Measurements from ENCODE around the gene NHERF1.

NHERF1 gene

DNA sequence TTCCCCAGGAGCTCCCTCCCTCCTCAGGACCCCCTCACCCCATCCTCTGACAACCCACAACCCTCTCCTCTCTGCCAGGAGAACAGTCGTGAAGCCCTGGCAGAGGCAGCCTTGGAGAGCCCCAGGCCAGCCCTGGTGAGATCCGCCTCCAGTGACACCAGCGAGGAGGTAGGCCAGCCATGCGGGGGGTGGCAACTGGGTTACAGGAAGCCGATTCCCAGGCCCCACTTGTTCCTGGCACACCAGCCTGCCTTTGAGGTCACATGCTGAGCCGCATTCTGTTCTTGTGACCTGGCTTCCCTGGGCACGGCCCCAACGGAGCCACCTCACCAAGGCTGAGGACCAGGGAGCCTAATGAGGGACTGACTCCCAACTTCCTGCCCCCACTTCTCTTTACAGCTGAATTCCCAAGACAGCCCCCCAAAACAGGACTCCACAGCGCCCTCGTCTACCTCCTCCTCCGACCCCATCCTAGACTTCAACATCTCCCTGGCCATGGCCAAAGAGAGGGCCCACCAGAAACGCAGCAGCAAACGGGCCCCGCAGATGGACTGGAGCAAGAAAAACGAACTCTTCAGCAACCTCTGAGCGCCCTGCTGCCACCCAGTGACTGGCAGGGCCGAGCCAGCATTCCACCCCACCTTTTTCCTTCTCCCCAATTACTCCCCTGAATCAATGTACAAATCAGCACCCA lies 19.8 kb downstream of the NHERF1 start:
- no peak for DNase-seq (ENCODE audit: low spot score)

GRCh38 chr17:74768763-74769114 lies 20.3 kb downstream of the NHERF1 start:
- DNase-seq (ENCODE audit: low spot score): no peak

DNA sequence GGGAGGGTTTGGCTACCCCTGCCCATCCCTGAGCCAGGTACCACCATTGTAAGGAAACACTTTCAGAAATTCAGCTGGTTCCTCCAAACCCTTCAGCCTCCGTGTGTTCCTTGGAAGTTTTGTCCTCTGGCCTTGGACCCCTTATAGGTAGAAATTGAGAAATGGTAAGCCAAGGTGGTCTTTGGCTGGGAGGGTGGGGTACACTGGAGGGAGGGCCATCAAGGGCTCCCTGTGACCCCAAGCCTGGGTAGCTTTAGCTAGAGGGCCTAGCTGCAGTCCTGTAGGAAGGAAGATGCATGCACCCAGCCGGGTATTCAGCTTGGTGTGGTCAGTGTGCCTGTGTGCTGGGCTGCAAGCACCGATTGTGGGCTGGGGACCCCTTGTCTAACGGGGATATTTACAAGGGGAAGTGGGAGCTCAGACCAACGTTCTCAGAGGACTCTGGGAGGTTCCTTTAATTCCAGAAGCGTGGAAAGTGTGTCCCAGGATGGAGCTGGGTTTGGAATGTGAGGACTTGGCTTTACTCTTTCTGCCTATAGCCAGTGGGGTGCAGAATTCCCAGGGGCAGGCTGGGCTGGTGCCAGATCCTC lies 20.9 kb downstream of the NHERF1 start:
- no peak for DNase-seq (ENCODE audit: low spot score)

GRCh38 chr17:74769856-74770497 lies 21.5 kb downstream of the NHERF1 start:
- DNase-seq (ENCODE audit: low spot score): no peak

DNA sequence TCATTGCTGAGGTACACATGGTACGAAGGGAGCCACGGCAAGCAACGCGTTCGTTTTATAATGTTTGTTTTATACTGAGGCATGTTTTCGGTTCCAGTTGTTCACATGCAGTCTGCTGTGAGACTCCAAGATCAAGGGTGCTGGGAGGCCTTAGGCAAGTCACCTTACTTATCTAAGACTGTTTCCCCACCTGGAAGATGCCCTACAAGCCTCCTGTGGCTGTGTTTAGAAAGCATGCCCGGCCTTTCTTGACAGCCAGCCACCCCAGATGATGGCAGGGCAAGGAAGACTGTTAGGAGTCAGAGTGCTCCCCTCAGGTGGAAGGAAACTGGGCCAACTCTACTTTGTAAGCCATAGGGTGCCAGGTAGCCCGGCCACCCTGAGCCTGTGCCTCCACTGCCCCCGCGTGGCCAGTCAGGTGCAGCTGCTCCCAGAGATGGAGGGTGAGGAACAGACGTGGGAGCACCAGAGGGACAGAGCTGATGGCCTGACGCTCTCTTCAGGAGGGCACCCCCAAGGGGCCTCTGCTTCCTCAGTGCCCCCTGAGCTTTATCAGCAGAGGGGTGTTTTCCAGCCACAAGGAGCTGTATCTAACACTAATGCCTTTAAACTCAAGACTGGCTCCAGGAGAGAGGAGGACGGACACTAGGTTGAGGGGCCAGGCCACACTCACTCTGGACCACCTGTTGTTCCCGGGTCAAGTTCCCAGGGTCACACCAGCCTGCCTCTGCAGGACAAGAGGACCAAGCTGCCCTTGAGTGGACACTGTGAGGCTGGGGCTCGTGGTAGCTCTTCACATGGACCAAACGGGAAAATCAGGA lies 22.3 kb downstream of the NHERF1 start:
- peak; percentile 82 for DNase-seq (ENCODE audit: low spot score)

DNA sequence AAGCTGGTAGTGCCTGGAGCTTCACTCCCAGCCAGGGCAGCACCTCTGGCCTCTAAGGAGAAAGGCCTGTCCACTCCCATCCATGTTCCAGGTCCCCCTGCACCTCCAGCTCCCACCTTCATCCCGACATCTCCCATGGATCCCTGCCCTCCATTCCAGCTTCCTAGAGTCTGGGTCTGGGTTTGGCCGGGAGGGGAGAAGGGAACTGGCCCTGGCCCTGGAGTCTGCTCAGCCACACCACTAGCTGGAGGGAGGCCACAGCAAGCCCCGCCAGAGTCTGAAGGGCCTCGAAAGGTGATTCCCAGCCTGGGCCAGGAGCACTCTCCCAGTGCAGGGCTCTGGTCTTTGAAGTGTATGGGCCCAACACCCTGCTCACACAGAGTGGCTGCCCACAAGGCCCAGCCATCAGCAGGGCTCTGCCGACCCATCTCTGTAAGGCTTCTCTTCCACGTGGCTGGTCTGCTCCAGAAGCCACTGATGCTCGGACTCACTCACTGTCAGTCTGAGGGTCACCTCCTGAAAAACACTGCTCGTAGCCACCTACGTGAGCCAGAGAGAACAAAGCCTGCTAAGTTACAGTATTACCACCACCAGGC lies 23.0 kb downstream of the NHERF1 start:
- no peak for DNase-seq (ENCODE audit: low spot score)

- no peak for DNase-seq (ENCODE audit: low spot score)
Observed at GRCh38 chr17:74772053-74772452, 23.6 kb downstream of the NHERF1 start.

GRCh38 chr17:74773414-74773813 lies 25.0 kb downstream of the NHERF1 start:
- no peak for DNase-seq (ENCODE audit: low spot score)

DNA sequence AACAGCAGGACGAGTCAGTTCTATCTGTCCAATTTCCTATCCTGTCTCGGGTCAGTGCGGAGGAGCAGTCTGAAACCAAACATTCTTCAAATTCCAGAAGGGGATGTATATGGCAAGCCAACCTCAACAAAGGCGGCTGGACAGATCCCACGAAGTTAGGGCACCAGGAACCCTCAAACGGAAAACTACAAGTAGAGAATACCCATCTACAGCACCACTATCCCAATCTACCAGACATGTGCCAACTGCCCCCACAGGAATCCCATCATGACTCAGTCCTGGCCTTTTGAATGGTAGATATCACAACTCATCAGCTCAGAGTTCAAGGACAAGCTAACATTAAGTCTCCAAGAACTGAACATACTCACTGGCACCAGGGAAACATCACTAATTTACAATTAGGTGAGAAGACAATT lies 25.5 kb downstream of the NHERF1 start:
- no peak for DNase-seq (ENCODE audit: low spot score)

- no peak for DNase-seq (ENCODE audit: low spot score)
Observed at GRCh38 chr17:74775409-74776043, 27.1 kb downstream of the NHERF1 start.

DNA sequence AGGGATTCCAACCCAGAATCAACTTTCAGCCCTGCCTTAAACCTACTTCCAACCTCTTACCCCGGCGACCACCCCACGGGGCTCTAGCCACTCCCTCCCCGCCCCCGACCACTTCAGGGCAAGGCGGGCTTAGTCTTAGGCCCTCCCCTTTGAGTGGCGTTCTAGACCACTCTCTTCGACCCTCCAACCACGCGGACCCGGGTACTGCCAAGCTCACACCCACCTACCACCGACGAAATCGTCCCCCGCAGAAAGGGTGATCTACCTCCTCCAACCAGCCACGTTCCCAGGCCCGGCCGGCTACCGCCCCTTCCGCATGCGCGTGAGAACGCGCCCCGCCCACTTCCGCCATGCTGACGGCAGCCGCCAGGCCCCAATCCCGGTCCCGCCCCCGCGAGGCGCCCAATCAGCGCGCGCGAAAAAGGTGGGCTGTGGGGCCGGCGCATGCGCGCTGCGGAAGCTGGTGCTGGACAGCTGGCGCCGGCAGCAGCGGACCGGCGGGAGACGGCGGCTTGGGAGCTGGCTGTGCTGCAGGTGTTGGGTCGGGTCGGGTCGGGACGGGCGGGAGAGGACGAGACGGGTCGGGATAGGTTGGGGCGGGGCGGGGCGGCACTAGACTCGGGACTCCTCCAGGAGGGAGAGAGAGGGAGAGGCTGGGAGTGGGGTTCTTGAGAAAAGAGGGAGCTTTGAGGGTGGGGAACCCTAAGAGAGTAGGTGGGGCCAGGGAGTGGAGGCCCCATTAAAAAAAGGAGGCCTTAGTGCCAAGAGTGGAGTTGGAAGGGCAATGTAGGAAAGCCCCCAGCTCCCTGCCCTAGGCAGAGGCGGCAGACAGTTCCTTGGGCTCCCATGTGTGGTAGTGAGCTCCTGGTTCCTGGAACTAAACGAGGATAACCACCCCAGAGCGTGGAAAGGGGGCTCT lies 27.9 kb downstream of the NHERF1 start, which contains the start of gene NAT9:
NAT9 (minus strand) TSS at position 302 of the 919 bp plus-strand sequence. CDS start 647 bp downstream, outside the sequence.
- peak; percentile 98 for DNase-seq (ENCODE audit: low spot score)

GRCh38 chr17:74776990-74777389 lies 28.6 kb downstream of the NHERF1 start:
- no peak for DNase-seq (ENCODE audit: low spot score)

DNA sequence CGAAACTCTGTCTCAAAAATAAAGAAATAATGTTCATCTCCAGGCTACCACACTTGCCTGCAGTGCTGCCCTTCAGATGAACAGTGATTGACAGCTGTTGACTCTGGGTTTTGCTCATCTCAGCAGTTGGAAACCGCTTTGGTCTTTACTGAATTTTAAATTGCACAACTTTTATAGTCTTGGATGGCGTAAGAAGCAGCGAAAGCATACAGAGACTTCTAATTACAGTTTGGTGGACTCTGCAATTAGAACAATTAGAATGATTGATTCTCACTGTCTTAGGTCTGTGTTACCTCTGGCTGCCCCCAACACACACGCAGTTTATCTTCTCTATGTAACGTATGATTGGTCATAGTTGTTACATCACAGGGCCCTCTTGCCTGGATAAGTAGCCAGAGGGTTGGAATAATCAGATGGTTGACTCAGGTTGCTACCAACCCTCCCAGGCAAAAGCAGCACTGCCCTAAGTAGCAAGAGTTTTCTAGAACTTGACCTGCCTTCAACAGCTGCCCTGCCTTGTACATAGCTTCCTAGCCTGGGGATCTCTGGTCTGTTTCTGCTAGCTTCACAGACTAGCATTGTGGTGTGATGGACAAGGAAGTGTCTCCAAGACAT lies 29.6 kb downstream of the NHERF1 start:
- DNase-seq (ENCODE audit: low spot score): no peak

- DNase-seq (ENCODE audit: low spot score): no peak
Observed at GRCh38 chr17:74778960-74779359, 30.5 kb downstream of the NHERF1 start.

DNA sequence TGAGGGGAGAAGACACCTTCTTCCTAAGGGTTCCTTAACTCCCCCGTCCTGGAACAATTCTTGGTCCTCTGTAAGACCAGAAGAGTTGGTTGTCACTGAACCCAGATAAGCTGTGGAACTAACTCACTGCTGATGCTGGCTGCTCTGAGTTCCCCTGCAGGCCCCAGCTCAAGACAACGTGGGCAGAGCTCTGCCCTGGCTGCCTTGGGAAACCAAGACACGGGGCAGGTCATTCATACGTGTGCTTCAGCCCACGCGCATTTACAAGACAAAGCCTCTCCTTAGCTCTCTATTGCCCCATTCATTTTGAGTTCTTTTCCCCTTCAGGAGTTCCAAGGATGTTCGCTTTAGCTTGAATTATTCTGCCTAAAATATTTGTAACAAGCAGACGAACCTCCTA lies 31.1 kb downstream of the NHERF1 start:
- no peak for DNase-seq (ENCODE audit: low spot score)

- DNase-seq (ENCODE audit: low spot score): peak; percentile 79
Observed at GRCh38 chr17:74779948-74780400, 31.5 kb downstream of the NHERF1 start.

DNA sequence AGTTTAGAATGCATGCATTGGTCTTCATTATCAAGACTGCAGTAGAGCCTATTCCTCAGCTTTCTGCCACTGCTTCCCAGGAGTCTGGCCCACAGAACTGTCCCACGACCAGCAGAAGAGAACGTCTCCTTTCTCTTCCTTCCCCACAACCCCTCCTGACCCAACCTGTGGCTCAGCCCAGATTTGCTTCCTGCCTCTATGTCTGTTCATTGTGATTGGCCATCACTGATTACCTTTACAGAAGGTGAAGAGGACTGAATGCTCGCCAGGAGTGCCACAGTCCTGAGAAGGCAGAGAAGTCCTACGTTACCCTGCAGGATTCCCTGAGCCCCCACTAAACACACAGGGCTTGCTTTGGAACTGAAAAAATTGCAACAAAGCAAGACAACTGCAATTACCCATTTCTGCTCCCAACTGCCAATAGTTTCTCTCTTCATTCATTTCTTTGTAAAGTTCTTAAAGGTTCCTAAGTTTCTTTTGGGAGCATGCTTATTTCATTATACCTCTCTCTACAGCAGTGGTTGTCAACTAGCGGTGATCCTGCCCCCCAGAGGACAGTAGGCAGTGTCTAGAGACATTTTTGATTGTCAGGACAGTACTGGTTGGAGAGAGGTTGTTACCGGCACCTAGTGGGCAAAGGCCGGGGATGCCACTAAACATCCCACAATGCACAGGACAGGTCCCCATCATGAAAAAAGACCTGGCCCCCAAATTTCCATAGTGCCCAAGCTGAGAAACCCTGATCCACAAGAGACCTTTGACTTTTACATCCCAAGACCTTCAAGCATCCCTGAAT lies 32.2 kb downstream of the NHERF1 start:
- DNase-seq (ENCODE audit: low spot score): peak; percentile 46

GRCh38 chr17:74782571-74782970 lies 34.1 kb downstream of the NHERF1 start:
- no peak for DNase-seq (ENCODE audit: low spot score)

- no peak for DNase-seq (ENCODE audit: low spot score)
Observed at GRCh38 chr17:74784125-74784810, 35.8 kb downstream of the NHERF1 start.

All from CD4-positive, alpha-beta T cell treated with Interleukin-2 at 100 ng/mL for 4 hours (primary cell).